ENCODE measurements around the gene ARFIP2. TPM values are rescaled to one million over a fixed set of nuclear protein-coding genes. Genes with fewer than 3 reads are reported as not detected.

Gene ARFIP2
- total and polyA plus RNA-seq, 4 donors, result 34.0 to 53.7 (median 46.5) TPM

- H3K9me3 ChIP-seq (ENCODE audit: control insufficient read depth in 4 of 4, insufficient read depth in 3 of 4, low read length in 3 of 4), result no peaks in the 10 kb centered on the region
- peaks cover 0 to 25% (median 11%) of the 10 kb centered on the region in 4 donors for H3K36me3 ChIP-seq (ENCODE audit: control insufficient read depth in 4 of 4, insufficient read depth in 4 of 4, low read length in 4 of 4)
- H3K27ac ChIP-seq (ENCODE audit: low read depth in 1 of 2, low read length in 1 of 2), result no peak overlapping the region
- WGBS, 2 donors, result 96 to 97% methylated on average over 4 of the region's 4 CpGs
- ATAC-seq (ENCODE audit: insufficient read depth, low FRiP score) (no peak), DNase-seq (no peak)
- no peaks in the 10 kb centered on the region for H3K27me3 ChIP-seq (ENCODE audit: control insufficient read depth in 3 of 3, insufficient read depth in 3 of 3, low read length in 2 of 3)
- TF ChIP-seq CTCF (IDR thresholded peaks at IDR 0.05; ENCODE audit: control extremely low read depth, extremely low read depth), result no peak
- H3K9ac ChIP-seq (ENCODE audit: insufficient read depth in 1 of 2, low read length in 2 of 2), result no peak overlapping the region
- H3K4me3 ChIP-seq, result no peak overlapping the region
- H3K4me1 ChIP-seq (ENCODE audit: control insufficient read depth in 5 of 5, insufficient read depth in 5 of 5, low read length in 5 of 5), result peaks cover 0 to 17% (median 17%) of the 10 kb centered on the region in 5 donors
Measured at GRCh38 chr11:6476571-6476970, 4.6 kb downstream of the ARFIP2 start.

- 76 to 84% methylated on average over 5 of the region's 5 CpGs for WGBS, 2 donors
Measured at GRCh38 chr11:6475936-6476335, 5.2 kb downstream of the ARFIP2 start.

GRCh38 chr11:6474806-6475500, 6.2 kb downstream of the ARFIP2 start:
- DNase-seq (no peak), ATAC-seq (ENCODE audit: insufficient read depth, low FRiP score) (no peak)
- no peak for TF ChIP-seq CTCF (IDR thresholded peaks at IDR 0.05; ENCODE audit: control extremely low read depth, extremely low read depth)
- Histone ChIP-seq H3K4me1 (ENCODE audit: control insufficient read depth in 5 of 5, insufficient read depth in 5 of 5, low read length in 5 of 5) (peaks cover 0 to 10% (median 8%) of the 10 kb centered on the region in 5 donors), H3K36me3 (ENCODE audit: control insufficient read depth in 4 of 4, insufficient read depth in 4 of 4, low read length in 4 of 4) (peaks cover 0 to 25% (median 11%) of the 10 kb centered on the region in 4 donors), H3K27me3 (ENCODE audit: control insufficient read depth in 3 of 3, insufficient read depth in 3 of 3, low read length in 2 of 3) (no peaks in the 10 kb centered on the region), H3K27ac (ENCODE audit: low read depth in 1 of 2, low read length in 1 of 2) (peak overlapping the region in 1 of 2 donors; percentile 23), H3K4me3 (no peak overlapping the region), H3K9ac (ENCODE audit: insufficient read depth in 1 of 2, low read length in 2 of 2) (no peak overlapping the region), H3K9me3 (ENCODE audit: control insufficient read depth in 4 of 4, insufficient read depth in 3 of 4, low read length in 3 of 4) (no peaks in the 10 kb centered on the region)
- WGBS, 2 donors, result 74 to 77% methylated on average over 3 of the region's 3 CpGs

More at GRCh38 chr11:6475936-6476335, 5.2 kb downstream of the ARFIP2 start:
- Histone ChIP-seq H3K4me3 (no peak overlapping the region), H3K9me3 (ENCODE audit: control insufficient read depth in 4 of 4, insufficient read depth in 3 of 4, low read length in 3 of 4) (no peaks in the 10 kb centered on the region), H3K27ac (ENCODE audit: low read depth in 1 of 2, low read length in 1 of 2) (no peak overlapping the region), H3K4me1 (ENCODE audit: control insufficient read depth in 5 of 5, insufficient read depth in 5 of 5, low read length in 5 of 5) (peaks cover 0 to 17% (median 17%) of the 10 kb centered on the region in 5 donors), H3K27me3 (ENCODE audit: control insufficient read depth in 3 of 3, insufficient read depth in 3 of 3, low read length in 2 of 3) (no peaks in the 10 kb centered on the region), H3K36me3 (ENCODE audit: control insufficient read depth in 4 of 4, insufficient read depth in 4 of 4, low read length in 4 of 4) (peaks cover 0 to 25% (median 11%) of the 10 kb centered on the region in 4 donors), H3K9ac (ENCODE audit: insufficient read depth in 1 of 2, low read length in 2 of 2) (no peak overlapping the region)
- no peak for TF ChIP-seq CTCF (IDR thresholded peaks at IDR 0.05; ENCODE audit: control extremely low read depth, extremely low read depth)
- DNase-seq (no peak), ATAC-seq (ENCODE audit: insufficient read depth, low FRiP score) (no peak)
